ENCODE measurements around the gene PTGER3. TPM values are rescaled to one million over a fixed set of nuclear protein-coding genes. Genes with fewer than 3 reads are reported as not detected.
"Not testable (repeated sequence)": the region's sequence is repeated elsewhere in the genome, so short reads cannot be mapped to it uniquely, and the experiment has no call there.

The PTGER3 gene
- total and polyA plus RNA-seq, 4 experiments from 2014 or later: 0.20 TPM; not detected in 3

- no peak overlapping the region for H3K27ac ChIP-seq (ENCODE audit: low read depth, low read length)
- ChIA-PET POLR2A (ENCODE audit: partially characterized antibody) (no interaction called here), CTCF (ENCODE audit: partially characterized antibody) (no interaction called here)
- H3K9me3 Mint-ChIP-seq: peaks cover 0 to 3% (median 0%) of the 10 kb centered on the region in 8 donors
- no peaks in the 10 kb centered on the region for H3K4me1 Mint-ChIP-seq
- no peaks in the 10 kb centered on the region for H3K9me3 ChIP-seq (ENCODE audit: control insufficient read depth in 1 of 2, low read length in 2 of 2)
- DNase-seq: no peak
- no peaks in the 10 kb centered on the region for H3K36me3 Mint-ChIP-seq
- H3K27me3 ChIP-seq (ENCODE audit: insufficient read depth, low read length): no peaks in the 10 kb centered on the region
- no peaks in the 10 kb centered on the region for H3K4me1 ChIP-seq (ENCODE audit: insufficient read depth, low read length)
- no peak overlapping the region for H3K4me3 ChIP-seq (ENCODE audit: low read length in 2 of 2)
- no peak overlapping the region for H3K27ac Mint-ChIP-seq
- no peak overlapping the region for H3K4me3 Mint-ChIP-seq
- intact Hi-C loops (cut with micrococcal nuclease): no loop called here
- H3K36me3 ChIP-seq (ENCODE audit: insufficient read depth, low read length): no peaks in the 10 kb centered on the region
- H3K27me3 Mint-ChIP-seq: peaks cover 0 to 3% of the 10 kb centered on the region in 2 donors
These were observed 99.1 kb downstream of the PTGER3 start for GRCh38 chr1:70948396-70949017.

DNA sequence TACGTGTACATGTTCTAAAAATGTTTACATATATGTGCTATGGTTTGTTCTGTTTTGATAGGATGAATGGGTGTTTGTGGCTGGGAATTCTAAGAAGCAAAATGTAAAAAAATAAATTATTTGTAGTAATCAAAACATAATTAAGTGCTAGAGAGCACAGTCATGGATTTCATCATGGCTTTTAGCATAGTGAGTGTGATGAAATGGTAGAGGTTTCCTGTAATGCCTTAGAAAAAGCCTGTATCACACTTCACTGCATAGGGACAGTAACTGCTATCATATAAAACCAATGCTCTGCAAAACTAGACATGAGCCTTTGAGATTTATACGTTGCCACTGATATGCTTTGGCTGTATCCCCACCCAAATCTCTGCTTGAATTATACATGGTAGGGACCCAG lies 99.8 kb downstream of the PTGER3 start:
- H3K36me3 ChIP-seq (ENCODE audit: insufficient read depth, low read length): no peaks in the 10 kb centered on the region
- Mint-ChIP-seq H3K36me3 (no peaks in the 10 kb centered on the region), H3K27me3 (peaks cover 0 to 3% of the 10 kb centered on the region in 2 donors), H3K27ac (peak overlapping the region in 1 of 7 donors; percentile 55), H3K4me1 (no peaks in the 10 kb centered on the region), H3K9me3 (peaks cover 0 to 4% (median 0%) of the 10 kb centered on the region in 8 donors), H3K4me3 (no peak overlapping the region)
- intact Hi-C loops (cut with micrococcal nuclease): no loop called here
- no peak for DNase-seq
- ChIA-PET POLR2A (ENCODE audit: partially characterized antibody) (no interaction called here), CTCF (ENCODE audit: partially characterized antibody) (no interaction called here)
- no peaks in the 10 kb centered on the region for H3K27me3 ChIP-seq (ENCODE audit: insufficient read depth, low read length)
- no peak overlapping the region for H3K27ac ChIP-seq (ENCODE audit: low read depth, low read length)
- H3K4me3 ChIP-seq (ENCODE audit: low read length in 2 of 2): no peak overlapping the region
- H3K9me3 ChIP-seq (ENCODE audit: control insufficient read depth in 1 of 2, low read length in 2 of 2): no peaks in the 10 kb centered on the region
- no peaks in the 10 kb centered on the region for H3K4me1 ChIP-seq (ENCODE audit: insufficient read depth, low read length)

DNA sequence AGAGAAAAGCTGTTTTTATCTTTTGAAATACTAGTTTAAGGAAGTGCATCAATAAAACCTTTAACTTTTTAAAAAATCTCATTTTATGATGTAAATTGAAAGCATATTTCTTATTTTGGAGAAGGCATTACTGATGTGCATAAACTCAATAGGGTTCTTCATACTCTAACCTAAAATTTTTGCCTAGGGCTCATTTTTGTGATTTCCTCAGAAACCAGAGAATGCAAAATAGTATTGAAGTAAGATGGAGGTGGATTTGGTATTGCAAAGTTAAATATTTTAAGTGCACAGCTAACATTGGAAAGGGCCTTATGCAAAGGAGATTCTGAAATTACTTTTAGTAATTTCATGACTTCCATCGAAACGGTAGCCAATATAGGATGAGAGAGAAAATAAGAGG lies 101.9 kb downstream of the PTGER3 start:
- CTCF ChIA-PET (ENCODE audit: partially characterized antibody): no interaction called here

DNA sequence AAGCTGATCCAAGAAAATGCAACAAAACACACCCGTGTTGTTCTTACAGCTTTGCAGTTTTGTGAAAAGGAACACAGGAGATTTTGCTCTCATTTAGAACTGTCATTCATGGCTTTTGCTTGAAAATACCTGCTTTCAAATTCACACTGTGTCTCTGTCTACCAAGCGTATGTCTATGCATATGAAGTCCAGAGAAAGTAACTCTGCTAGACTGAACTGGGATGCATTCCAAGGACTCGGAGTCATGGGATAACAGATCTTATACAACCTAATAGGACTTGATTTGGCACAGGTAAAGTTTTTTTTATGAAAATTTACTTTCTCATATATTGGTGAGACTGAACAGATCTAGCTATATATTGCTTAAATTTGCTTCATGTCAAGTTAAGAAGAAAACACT lies 102.4 kb downstream of the PTGER3 start:
- no peaks in the 10 kb centered on the region for H3K9me3 ChIP-seq (ENCODE audit: control insufficient read depth in 1 of 2, low read length in 2 of 2)
- H3K4me1 ChIP-seq (ENCODE audit: insufficient read depth, low read length): no peaks in the 10 kb centered on the region
- DNase-seq: no peak
- no peaks in the 10 kb centered on the region for H3K4me1 Mint-ChIP-seq
- no peak overlapping the region for H3K4me3 ChIP-seq (ENCODE audit: low read length in 2 of 2)
- ChIA-PET POLR2A (ENCODE audit: partially characterized antibody) (no interaction called here), CTCF (ENCODE audit: partially characterized antibody) (no interaction called here)
- intact Hi-C loops (cut with micrococcal nuclease): no loop called here
- peaks cover 0 to 4% (median under 1%) of the 10 kb centered on the region in 8 donors for H3K9me3 Mint-ChIP-seq
- no peak overlapping the region for H3K27ac Mint-ChIP-seq
- no peaks in the 10 kb centered on the region for H3K27me3 ChIP-seq (ENCODE audit: insufficient read depth, low read length)
- H3K36me3 ChIP-seq (ENCODE audit: insufficient read depth, low read length): no peaks in the 10 kb centered on the region
- no peaks in the 10 kb centered on the region for H3K36me3 Mint-ChIP-seq
- H3K27me3 Mint-ChIP-seq: peaks cover 0 to 3% of the 10 kb centered on the region in 2 donors
- H3K27ac ChIP-seq (ENCODE audit: low read depth, low read length): no peak overlapping the region
- H3K4me3 Mint-ChIP-seq: no peak overlapping the region

More for the DNA sequence above, 101.9 kb downstream of the PTGER3 start:
- H3K36me3 Mint-ChIP-seq: no peaks in the 10 kb centered on the region
- no peaks in the 10 kb centered on the region for H3K9me3 ChIP-seq (ENCODE audit: control insufficient read depth in 1 of 2, low read length in 2 of 2)
- POLR2A ChIA-PET (ENCODE audit: partially characterized antibody): no interaction called here
- H3K27ac ChIP-seq (ENCODE audit: low read depth, low read length): no peak overlapping the region
- peaks cover 0 to 3% of the 10 kb centered on the region in 2 donors for H3K27me3 Mint-ChIP-seq
- intact Hi-C loops (cut with micrococcal nuclease): no loop called here
- no peaks in the 10 kb centered on the region for H3K27me3 ChIP-seq (ENCODE audit: insufficient read depth, low read length)
- H3K4me1 ChIP-seq (ENCODE audit: insufficient read depth, low read length): no peaks in the 10 kb centered on the region
- no peak for DNase-seq
- no peak overlapping the region for H3K27ac Mint-ChIP-seq
- peaks cover 0 to 4% (median 0%) of the 10 kb centered on the region in 8 donors for H3K9me3 Mint-ChIP-seq
- H3K36me3 ChIP-seq (ENCODE audit: insufficient read depth, low read length): no peaks in the 10 kb centered on the region
- H3K4me3 ChIP-seq (ENCODE audit: low read length in 2 of 2): no peak overlapping the region
- H3K4me1 Mint-ChIP-seq: no peaks in the 10 kb centered on the region
- H3K4me3 Mint-ChIP-seq: no peak overlapping the region

DNA sequence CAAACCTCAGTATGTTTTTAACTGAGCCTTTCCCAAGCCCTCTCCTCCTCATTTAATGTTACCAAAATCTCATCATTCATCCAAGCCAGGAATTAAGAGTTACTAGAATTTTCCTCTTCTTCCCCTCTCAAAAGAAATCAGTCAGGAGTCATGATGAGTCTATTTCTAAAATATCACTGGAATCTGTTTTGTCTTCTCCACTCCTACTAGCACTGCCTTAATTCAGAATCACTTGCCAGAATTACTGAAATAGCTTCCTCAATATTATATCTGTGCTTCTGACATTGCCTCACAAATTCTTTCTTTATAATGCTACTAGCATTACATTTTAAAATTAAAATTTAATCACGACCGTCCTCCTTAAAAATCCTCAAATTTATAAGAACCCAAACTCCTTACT lies 106.1 kb downstream of the PTGER3 start:
- intact Hi-C loops (cut with micrococcal nuclease): no loop called here
- H3K36me3 Mint-ChIP-seq: no peaks in the 10 kb centered on the region
- H3K27ac Mint-ChIP-seq: no peak overlapping the region
- POLR2A ChIA-PET (ENCODE audit: partially characterized antibody): no interaction called here
- Histone ChIP-seq H3K27me3 (ENCODE audit: insufficient read depth, low read length) (no peaks in the 10 kb centered on the region), H3K36me3 (ENCODE audit: insufficient read depth, low read length) (no peaks in the 10 kb centered on the region), H3K27ac (ENCODE audit: low read depth, low read length) (no peak overlapping the region), H3K4me3 (ENCODE audit: low read length in 2 of 2) (no peak overlapping the region), H3K4me1 (ENCODE audit: insufficient read depth, low read length) (no peaks in the 10 kb centered on the region), H3K9me3 (ENCODE audit: control insufficient read depth in 1 of 2, low read length in 2 of 2) (no peaks in the 10 kb centered on the region)
- H3K4me3 Mint-ChIP-seq: no peak overlapping the region
- CTCF ChIA-PET (ENCODE audit: partially characterized antibody): no interaction called here
- peaks cover 0 to 2% of the 10 kb centered on the region in 2 donors for H3K27me3 Mint-ChIP-seq
- H3K4me1 Mint-ChIP-seq: no peaks in the 10 kb centered on the region
- H3K9me3 Mint-ChIP-seq: peaks cover 0 to 9% (median 2%) of the 10 kb centered on the region in 8 donors
- DNase-seq: no peak

GRCh38 chr1:70940398-70940797 lies 107.2 kb downstream of the PTGER3 start:
- H3K4me1 ChIP-seq (ENCODE audit: insufficient read depth, low read length); H3K27ac ChIP-seq (ENCODE audit: low read depth, low read length); H3K27ac Mint-ChIP-seq; CTCF ChIA-PET (ENCODE audit: partially characterized antibody); POLR2A ChIA-PET (ENCODE audit: partially characterized antibody); H3K27me3 Mint-ChIP-seq; H3K4me1 Mint-ChIP-seq; H3K9me3 ChIP-seq (ENCODE audit: control insufficient read depth in 1 of 2, low read length in 2 of 2); H3K36me3 ChIP-seq (ENCODE audit: insufficient read depth, low read length); H3K36me3 Mint-ChIP-seq; H3K4me3 Mint-ChIP-seq; DNase-seq; H3K9me3 Mint-ChIP-seq; H3K4me3 ChIP-seq (ENCODE audit: low read length in 2 of 2); H3K27me3 ChIP-seq (ENCODE audit: insufficient read depth, low read length); intact Hi-C loops (cut with micrococcal nuclease): not testable (repeated sequence)

- Histone ChIP-seq H3K4me3 (ENCODE audit: low read length in 2 of 2) (no peak overlapping the region), H3K36me3 (ENCODE audit: insufficient read depth, low read length) (no peaks in the 10 kb centered on the region), H3K4me1 (ENCODE audit: insufficient read depth, low read length) (no peaks in the 10 kb centered on the region), H3K9me3 (ENCODE audit: control insufficient read depth in 1 of 2, low read length in 2 of 2) (no peaks in the 10 kb centered on the region), H3K27me3 (ENCODE audit: insufficient read depth, low read length) (no peaks in the 10 kb centered on the region), H3K27ac (ENCODE audit: low read depth, low read length) (no peak overlapping the region)
- Mint-ChIP-seq H3K9me3 (peaks cover 0 to 9% (median 0%) of the 10 kb centered on the region in 8 donors), H3K36me3 (no peaks in the 10 kb centered on the region), H3K27me3 (peaks cover 1 to 2% of the 10 kb centered on the region in 2 donors), H3K27ac (no peak overlapping the region), H3K4me1 (no peaks in the 10 kb centered on the region), H3K4me3 (no peak overlapping the region)
- ChIA-PET POLR2A (ENCODE audit: partially characterized antibody) (no interaction called here), CTCF (ENCODE audit: partially characterized antibody) (no interaction called here)
- DNase-seq: no peak
- intact Hi-C loops (cut with micrococcal nuclease): no loop called here
These were observed 113.2 kb downstream of the PTGER3 start for GRCh38 chr1:70934194-70934961.
